SK-N-SH (cell line): ENCODE results near the gene STARD13. TPM values are rescaled to one million over a fixed set of nuclear protein-coding genes. Genes with fewer than 3 reads are reported as not detected.

Source experiments
- CTCF ChIA-PET: fragments of 300-600, 350-600 bp; formaldehyde crosslinking; extraction: SDS; loops from one replicate; lab custom pipeline; 2021; lab: Yijun Ruan, JAX
- POLR2A ChIA-PET: fragments of 350-600 bp; sonication (Branson Sonifier 250); formaldehyde crosslinking; extraction: SDS; loops from one replicate; lab custom pipeline; 2020; ENCODE audit warnings: antibody characterized with exemption, inconsistent platforms; lab: Yijun Ruan, JAX
- DNase-seq: peaks from one replicate; pipeline ENCODE4 v3.0.0; 2012
- H2AFZ ChIP-seq: fragments of 200-600 bp; sonication (generic); 2 replicates; pipeline ENCODE4 v1.8.1; 2016; ENCODE audit warnings: antibody characterized with exemption, mild to moderate bottlenecking, low read depth
- H3F3A ChIP-seq: fragments of 200-600 bp; sonication (generic); replicated peaks from 2 replicates; pipeline ENCODE3; 2016; ENCODE audit warnings: antibody characterized with exemption, mild to moderate bottlenecking; ENCODE audit not compliant: insufficient read depth
- H3K27ac ChIP-seq, 2 experiments: fragments of 200-500 bp in 1 of 2; fragments of 200-600 bp in 1 of 2; sonication (Bioruptor generic) in 1 of 2; sonication (generic), shearing (Covaris generic) in 1 of 2; 2 replicates each; pipeline versions ENCODE4 v1.5.1 to v1.6.1; 2014 to 2016; ENCODE audit warnings: low read depth in 2 of 2, inconsistent platforms in 1 of 2, low read length in 1 of 2, mild to moderate bottlenecking in 1 of 2, mixed read lengths in 1 of 2
- H3K27me3 ChIP-seq: fragments of 200-600 bp; sonication (generic), shearing (Covaris generic); 2 replicates; pipeline ENCODE4 v1.6.1; 2016; ENCODE audit warnings: mixed run types; ENCODE audit not compliant: insufficient read depth
- H3K36me3 ChIP-seq, 2 experiments: fragments of 200-500 bp in 1 of 2; fragments of 200-600 bp in 1 of 2; sonication (Bioruptor generic) in 1 of 2; sonication (generic) in 1 of 2; replicated peaks in 1 of 2; 2 replicates each; pipeline versions ENCODE3 to v1.5.1; 2014 to 2016; ENCODE audit warnings: low read length in 1 of 2, mild to moderate bottlenecking in 1 of 2; ENCODE audit not compliant: insufficient read depth in 2 of 2, control insufficient read depth in 1 of 2
- H3K4me1 ChIP-seq, 2 experiments: fragments of 200-500 bp in 1 of 2; fragments of 200-600 bp in 1 of 2; sonication (Bioruptor generic) in 1 of 2; sonication (generic), shearing (Covaris generic) in 1 of 2; 2 replicates each; pipeline versions ENCODE4 v1.5.1 to v1.6.1; 2014 to 2016; ENCODE audit warnings: low read depth in 1 of 2, low read length in 1 of 2, mixed run types in 1 of 2; ENCODE audit not compliant: insufficient read depth in 2 of 2, control insufficient read depth in 1 of 2
- H3K4me2 ChIP-seq: fragments of 200-600 bp; sonication (generic), shearing (Covaris generic); 2 replicates; pipeline ENCODE4 v1.6.1; 2017; ENCODE audit warnings: mixed run types
- H3K4me3 ChIP-seq, 2 experiments: fragments of 200-500 bp in 1 of 2; fragments of 200-600 bp in 1 of 2; sonication (Bioruptor generic) in 1 of 2; sonication (generic), shearing (Covaris generic) in 1 of 2; 2 replicates each; pipeline versions ENCODE4 v1.5.1 to v1.8.1; 2014 to 2016; ENCODE audit warnings: low read depth in 2 of 2, inconsistent platforms in 1 of 2, low read length in 1 of 2, mild to moderate bottlenecking in 1 of 2, mixed read lengths in 1 of 2, moderate library complexity in 1 of 2
- H3K79me2 ChIP-seq: fragments of 200-600 bp; sonication (generic); 2 replicates; pipeline ENCODE4 v1.8.1; 2017; ENCODE audit warnings: mild to moderate bottlenecking; ENCODE audit not compliant: insufficient read depth
- H3K9ac ChIP-seq: fragments of 200-600 bp; sonication (generic); 2 replicates; pipeline ENCODE4 v1.6.1; 2017; ENCODE audit warnings: mixed run types
- H3K9me2 ChIP-seq: fragments of 200-600 bp; sonication (generic); 2 replicates; pipeline ENCODE4 v1.6.1; 2017; ENCODE audit warnings: mixed run types
- H3K9me3 ChIP-seq: fragments of 200-600 bp; sonication (generic); 2 replicates; pipeline ENCODE4 v1.6.1; 2017; ENCODE audit warnings: mixed run types, mild to moderate bottlenecking, moderate library complexity
- H4K20me1 ChIP-seq: fragments of 200-600 bp; sonication (generic); 2 replicates; pipeline ENCODE4 v1.6.1; 2017; ENCODE audit warnings: mild to moderate bottlenecking, mixed run types; ENCODE audit not compliant: insufficient read depth
- CHD2 ChIP-seq: fragments of 150-350 bp; IDR thresholded peaks from 2 replicates; pipeline ENCODE4 v1.6.1; 2018; ENCODE audit warnings: low read length; ENCODE audit not compliant: partially characterized antibody
- EP300 ChIP-seq, 2 experiments: IDR thresholded peaks; 2 replicates each; pipeline versions ENCODE4 v1.4.0 to v1.6.1; 2012; ENCODE audit warnings: borderline replicate concordance in 1 of 2, low read depth in 1 of 2, low read length in 1 of 2
- EZH2phosphoT487 ChIP-seq: fragments of 200-600 bp; sonication (generic); IDR thresholded peaks from 2 replicates; pipeline ENCODE4 v1.6.1; 2017; ENCODE audit warnings: low read depth, mixed run types, mild to moderate bottlenecking, antibody characterized with exemption, moderate library complexity, borderline replicate concordance
- FOSL2 ChIP-seq: IDR thresholded peaks from 2 replicates; pipeline ENCODE4 v1.4.0; 2012; ENCODE audit warnings: low read depth, mild to moderate bottlenecking, moderate library complexity, borderline replicate concordance
- FOXJ3 ChIP-seq: sonication (generic); formaldehyde crosslinking; IDR thresholded peaks from 2 replicates; pipeline ENCODE4 v1.5.1; 2020; ENCODE audit warnings: mild to moderate bottlenecking, missing genetic modification reagents
- FOXM1 ChIP-seq: IDR thresholded peaks from 2 replicates; pipeline ENCODE4 v1.4.0; 2012; ENCODE audit warnings: low read depth, mild to moderate bottlenecking
- GABPA ChIP-seq: IDR thresholded peaks from 2 replicates; pipeline ENCODE4 v1.4.0; 2012; ENCODE audit warnings: low read depth, mild to moderate bottlenecking
- GATA2 ChIP-seq: sonication (generic); formaldehyde crosslinking; IDR thresholded peaks from 2 replicates; pipeline ENCODE4 v1.5.0; 2020; ENCODE audit warnings: mild to moderate bottlenecking, missing genetic modification reagents
- IRF3 ChIP-seq: fragments of 150-350 bp; IDR thresholded peaks from 2 replicates; pipeline ENCODE4 v1.6.1; 2016; ENCODE audit warnings: mild to moderate bottlenecking, low read depth, low read length
- MAX ChIP-seq: IDR thresholded peaks from 2 replicates; pipeline ENCODE4 v1.4.0; 2012; ENCODE audit warnings: low read depth
- MXI1 ChIP-seq: IDR thresholded peaks from 2 replicates; pipeline ENCODE4 v1.6.1; 2012; ENCODE audit warnings: mild to moderate bottlenecking, low read depth, low read length, improper control_type of control experiment
- NFIC ChIP-seq: IDR thresholded peaks from 2 replicates; pipeline ENCODE4 v1.4.0; 2012; ENCODE audit warnings: borderline replicate concordance
- NRF1 ChIP-seq: IDR thresholded peaks from 2 replicates; pipeline ENCODE4 v1.6.1; 2012; ENCODE audit warnings: low read depth, mild to moderate bottlenecking, low read length
- POLR2AphosphoS5 ChIP-seq: IDR thresholded peaks from 2 replicates; pipeline ENCODE4 v1.6.1; 2012; ENCODE audit warnings: low read depth, low read length
- RCOR1 ChIP-seq: fragments of 150-350 bp; IDR thresholded peaks from 2 replicates; pipeline ENCODE4 v1.6.1; 2017; ENCODE audit warnings: antibody characterized with exemption, low read length
- RXRA ChIP-seq: IDR thresholded peaks from 2 replicates; pipeline ENCODE4 v1.4.0; 2012; ENCODE audit warnings: low read depth, mild to moderate bottlenecking, borderline replicate concordance
- SIN3A ChIP-seq: IDR thresholded peaks from 2 replicates; pipeline ENCODE4 v1.6.1; 2012; ENCODE audit warnings: low read depth, mild to moderate bottlenecking, low read length, moderate library complexity, borderline replicate concordance
- SMC3 ChIP-seq: IDR thresholded peaks from 2 replicates; pipeline ENCODE4 v1.6.1; 2012; ENCODE audit warnings: low read depth, low read length, improper control_type of control experiment
- TCF12 ChIP-seq: IDR thresholded peaks from 2 replicates; pipeline ENCODE4 v1.4.0; 2012
- ZBTB33 ChIP-seq: IDR thresholded peaks from 2 replicates; pipeline ENCODE4 v1.4.0; 2012; ENCODE audit warnings: low read depth, borderline replicate concordance
- WGBS: methylation state at CpG from one replicate; pipeline ENCODE4 v1.1.6; 2017; ENCODE audit warnings: low lambda C conversion rate; 5-methylcytosine and 5-hydroxymethylcytosine counted together
- polyA plus RNA-seq, 3 experiments: library from polyadenylated mRNA; depleted of rRNA; stranded (reverse); fragments of >200 nt; gene quantifications; 2 replicates each; pipeline ENCODE4 v1.2.3, GENCODE V29; 2012

STARD13 gene
- polyA plus RNA-seq, 1 of the 3 experiments (the other 2 are of a cell fraction): 5.7 TPM

- H3K27me3 ChIP-seq: no peaks in the 10 kb centered on the region
- peaks cover 31 to 39% of the 10 kb centered on the region in 2 experiments for H3K4me1 ChIP-seq
- ChIA-PET POLR2A (interaction anchor here (0.9 to 2.4 kb wide), 2 partner anchors 9 to 12 kb away, joined by 3 to 7 read pairs; no protein-coding TSS in a partner anchor), CTCF (interaction anchor here (0.7 to 0.8 kb wide), 2 partner anchors 13 to 23 kb away, joined by 3 read pairs; no protein-coding TSS in a partner anchor)
- H3K4me2 ChIP-seq: peak overlapping the region; percentile 81
- no peaks in the 10 kb centered on the region for H3K36me3 ChIP-seq
- peak overlapping the region; percentile 51 to 56; a peak in 2 of 4 replicates for H3K4me3 ChIP-seq
- peak; percentile 33 for DNase-seq
- peak overlapping the region; percentile 94 to 99 for H3K27ac ChIP-seq
- H3F3A ChIP-seq: peaks cover 13% of the 10 kb centered on the region
- peak overlapping the region; percentile 7; the same call in 1 of the 2 replicates for H2AFZ ChIP-seq
- no peaks in the 10 kb centered on the region for H4K20me1 ChIP-seq
- peaks cover 91% of the 10 kb centered on the region for H3K79me2 ChIP-seq
- H3K9me3 ChIP-seq: no peaks in the 10 kb centered on the region
- H3K9me2 ChIP-seq: no peaks in the 10 kb centered on the region
- H3K9ac ChIP-seq: peak overlapping the region; percentile 66; the same call in 1 of the 2 replicates
- 33% methylated on average over 6 of the region's 6 CpGs for WGBS
- TF ChIP-seq MAX (no peak), EP300 (IDR thresholded peaks at IDR 0.05; ENCODE audit: borderline replicate concordance in 1 of 2, low read depth in 1 of 2, low read length in 1 of 2) (peak in 1 of 2 experiments; percentile 33; a peak in 1 of 4 replicates), CHD2 (no peak), MXI1 (no peak), FOSL2 (no peak), POLR2AphosphoS5 (no peak), EZH2phosphoT487 (no peak), SMC3 (no peak), FOXM1 (no peak), SIN3A (no peak), FOXJ3 (CRISPR knock-in tag) (no peak), RXRA (no peak), IRF3 (no peak), NRF1 (no peak), RCOR1 (0 out of 2 replicates have a peak, but pooled peaks have one; percentile 37)
Observed at GRCh38 chr13:33205804-33206221, 79.7 kb downstream of the STARD13 start.

- CTCF ChIA-PET: interaction anchor here (0.6 to 1.4 kb wide), 4 partner anchors 9 to 512 kb away, joined by 3 to 4 read pairs (median 3); no protein-coding TSS in a partner anchor
- H3K4me3 ChIP-seq: peak overlapping the region; percentile 51 to 56
- H3K4me1 ChIP-seq: peaks cover 31 to 41% of the 10 kb centered on the region in 2 experiments
- peak overlapping the region; percentile 66; the same call in 1 of the 2 replicates for H3K9ac ChIP-seq
- peaks cover 89% of the 10 kb centered on the region for H3K79me2 ChIP-seq
- no peaks in the 10 kb centered on the region for H3K9me3 ChIP-seq
- 55% methylated on average over 4 of the region's 4 CpGs for WGBS
- peak overlapping the region; percentile 81 for H3K4me2 ChIP-seq
- H3K9me2 ChIP-seq: no peaks in the 10 kb centered on the region
- peak overlapping the region; percentile 94 to 99 for H3K27ac ChIP-seq
- H3F3A ChIP-seq: peaks cover 13% of the 10 kb centered on the region
- DNase-seq: no peak
- no peaks in the 10 kb centered on the region for H3K27me3 ChIP-seq
- TF ChIP-seq FOXJ3 (CRISPR knock-in tag) (no peak), EZH2phosphoT487 (no peak), IRF3 (no peak), GATA2 (CRISPR knock-in tag) (no peak), TCF12 (no peak), RXRA (no peak), RCOR1 (no peak), GABPA (no peak), NFIC (no peak), ZBTB33 (no peak)
- H4K20me1 ChIP-seq: no peaks in the 10 kb centered on the region
- POLR2A ChIA-PET: interaction anchor here (0.9 to 2.4 kb wide), 2 partner anchors 9 to 11 kb away, joined by 3 to 7 read pairs; no protein-coding TSS in a partner anchor
- H2AFZ ChIP-seq: peak overlapping the region; percentile 27; the same call in 1 of the 2 replicates
- no peaks in the 10 kb centered on the region for H3K36me3 ChIP-seq
Observed at GRCh38 chr13:33205224-33205623, 80.3 kb downstream of the STARD13 start.
